HG03520 (cell line): ENCODE results near the gene BCAN.
A peak's percentile ranks its signal among the peaks of the same experiment; 100 is the strongest.
"Not testable (repeated sequence)": the region's sequence is repeated elsewhere in the genome, so short reads cannot be mapped to it uniquely, and the experiment has no call there.

Experiments used
- ATAC-seq: cut with Tn5 transposase; IDR thresholded peaks from one replicate; pipeline ENCODE4 v1.9.1; 2021; ENCODE audit warnings: mild to moderate bottlenecking, moderate library complexity; ENCODE audit not compliant: unreplicated experiment

The BCAN gene

GRCh38 chr1:156641761-156642264, at the start of gene BCAN:
BCAN (plus strand) TSS chr1:156642117; CDS start chr1:156646055, 3,938 bp downstream.
- ATAC-seq: no peak

- ATAC-seq: no peak
Observed at GRCh38 chr1:156592158-156592909, 49.6 kb upstream of the BCAN start.

- ATAC-seq: no peak
Observed at GRCh38 chr1:156592910-156593660, 48.8 kb upstream of the BCAN start.

- no peak for ATAC-seq
Observed at GRCh38 chr1:156593661-156593989, 48.3 kb upstream of the BCAN start.

GRCh38 chr1:156594190-156594589, 47.7 kb upstream of the BCAN start:
- no peak for ATAC-seq

GRCh38 chr1:156595016-156595415, 46.9 kb upstream of the BCAN start:
- no peak for ATAC-seq

- no peak for ATAC-seq
Observed at GRCh38 chr1:156596426-156596825, 45.5 kb upstream of the BCAN start.

- no peak for ATAC-seq
Observed at GRCh38 chr1:156598125-156598524, 43.8 kb upstream of the BCAN start.

GRCh38 chr1:156598731-156599432, 43.0 kb upstream of the BCAN start:
- no peak for ATAC-seq

- no peak for ATAC-seq
Observed at GRCh38 chr1:156599811-156600210, 42.1 kb upstream of the BCAN start.

GRCh38 chr1:156600733-156601121, 41.2 kb upstream of the BCAN start:
- no peak for ATAC-seq

GRCh38 chr1:156601122-156601830, 40.6 kb upstream of the BCAN start, which contains the start of gene GPATCH4:
GPATCH4 (minus strand) TSS chr1:156601479.
- ATAC-seq: no peak

- no peak for ATAC-seq
Observed at GRCh38 chr1:156601892-156602291, 40.0 kb upstream of the BCAN start.

GRCh38 chr1:156602557-156602993, 39.3 kb upstream of the BCAN start:
- ATAC-seq: no peak

- ATAC-seq: not testable (repeated sequence)
Observed at GRCh38 chr1:156607344-156607743, 34.6 kb upstream of the BCAN start.

GRCh38 chr1:156608036-156608674, 33.8 kb upstream of the BCAN start:
- ATAC-seq: no peak

- peak; percentile 48 for ATAC-seq
Observed at GRCh38 chr1:156608981-156609380, 32.9 kb upstream of the BCAN start.

GRCh38 chr1:156610072-156610471, 31.8 kb upstream of the BCAN start:
- not testable (repeated sequence) for ATAC-seq

- no peak for ATAC-seq
Observed at GRCh38 chr1:156612666-156613065, 29.3 kb upstream of the BCAN start.

- no peak for ATAC-seq
Observed at GRCh38 chr1:156615946-156616345, 26.0 kb upstream of the BCAN start.
